ENCODE measurements around the gene NDUFC1.
"Not testable (repeated sequence)": the region's sequence is repeated elsewhere in the genome, so short reads cannot be mapped to it uniquely, and the experiment has no call there.

DNA sequence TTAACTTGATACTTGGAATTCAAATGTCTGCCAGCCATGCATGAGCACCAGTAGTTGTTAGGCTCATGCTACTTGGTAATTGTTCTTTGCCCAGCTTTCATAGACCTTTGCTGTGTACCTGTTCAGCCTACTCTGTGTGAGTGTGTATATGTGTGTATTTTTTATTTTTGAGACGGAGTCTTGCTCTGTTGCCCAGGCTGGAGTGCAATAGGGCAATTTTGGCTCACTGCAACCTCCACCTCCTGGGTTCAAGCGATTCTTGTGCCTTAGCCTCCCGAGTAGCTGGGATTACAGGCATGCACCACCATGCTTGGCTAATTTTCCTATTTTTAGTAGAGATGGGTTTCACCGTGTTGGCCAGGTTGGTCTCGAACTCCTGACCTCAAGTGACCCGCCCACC lies 20.3 kb upstream of the NDUFC1 start:
- not testable (repeated sequence) for TF ChIP-seq CTCF (optimal IDR thresholded peaks at IDR 0.05 in 1 of 3, IDR thresholded peaks at IDR 0.05 in 1 of 3, conservative IDR thresholded peaks at IDR 0.05 in 1 of 3; ENCODE audit: extremely low read depth in 1 of 3, insufficient read depth in 2 of 3, low read length in 3 of 3); EZH2 (IDR thresholded peaks at IDR 0.05; ENCODE audit: low read length)

Data from keratinocyte (primary cell).